HUES6 (cell line): ENCODE results near the gene BDH1.

Experiments
- H3K27ac ChIP-seq: 2 replicates; pipeline ENCODE4 v1.7.0; 2013; ENCODE audit warnings: low read depth, mild to moderate bottlenecking, low read length, inconsistent platforms
- H3K27me3 ChIP-seq: 2 replicates; pipeline ENCODE4 v1.6.1; 2013; ENCODE audit warnings: low read length; ENCODE audit not compliant: control insufficient read depth, insufficient read depth
- H3K36me3 ChIP-seq: 2 replicates; pipeline ENCODE4 v1.6.1; 2013; ENCODE audit warnings: low read length; ENCODE audit not compliant: control insufficient read depth, insufficient read depth
- H3K4me1 ChIP-seq: 2 replicates; pipeline ENCODE4 v1.6.1; 2013; ENCODE audit warnings: low read length; ENCODE audit not compliant: control insufficient read depth, insufficient read depth
- H3K4me3 ChIP-seq: 2 replicates; pipeline ENCODE4 v1.5.1; 2013; ENCODE audit warnings: low read depth, low read length
- H3K9ac ChIP-seq: one replicate; pipeline ENCODE4 v1.6.1; 2013; ENCODE audit warnings: mild to moderate bottlenecking, low read length
- H3K9me3 ChIP-seq: 2 replicates; pipeline ENCODE4 v1.6.1; 2013; ENCODE audit warnings: low read depth, low read length; ENCODE audit not compliant: control insufficient read depth, insufficient read depth

The BDH1 gene

GRCh38 chr3:197510642-197511018 is 45.1 kb downstream of the BDH1 start:
- Histone ChIP-seq H3K36me3 (peaks cover 5% of the 10 kb centered on the region; the same call in 1 of the 2 replicates), H3K9ac (no peak overlapping the region)

GRCh38 chr3:197508924-197509775 is 46.6 kb downstream of the BDH1 start:
- no peak overlapping the region for H3K4me3 ChIP-seq
- peaks cover 5% of the 10 kb centered on the region; the same call in 1 of the 2 replicates for H3K4me1 ChIP-seq
- H3K9me3 ChIP-seq, result no peaks in the 10 kb centered on the region
- peaks cover 9% of the 10 kb centered on the region for H3K27me3 ChIP-seq
- H3K27ac ChIP-seq, result no peak overlapping the region
- H3K9ac ChIP-seq, result no peak overlapping the region
- peaks cover 5% of the 10 kb centered on the region; the same call in 1 of the 2 replicates for H3K36me3 ChIP-seq

More at GRCh38 chr3:197510642-197511018, 45.1 kb downstream of the BDH1 start:
- Histone ChIP-seq H3K27ac (no peak overlapping the region), H3K9me3 (no peaks in the 10 kb centered on the region), H3K4me1 (peaks cover 5% of the 10 kb centered on the region; the same call in 1 of the 2 replicates), H3K4me3 (no peak overlapping the region), H3K27me3 (peaks cover 9% of the 10 kb centered on the region)

GRCh38 chr3:197508461-197508860 is 47.3 kb downstream of the BDH1 start:
- Histone ChIP-seq H3K36me3 (peaks cover 5% of the 10 kb centered on the region; the same call in 1 of the 2 replicates), H3K9me3 (no peaks in the 10 kb centered on the region), H3K27me3 (peaks cover 9% of the 10 kb centered on the region), H3K4me3 (no peak overlapping the region), H3K4me1 (peaks cover 5% of the 10 kb centered on the region; the same call in 1 of the 2 replicates), H3K9ac (no peak overlapping the region), H3K27ac (no peak overlapping the region)

GRCh38 chr3:197508051-197508451 is 47.7 kb downstream of the BDH1 start:
- Histone ChIP-seq H3K4me3 (no peak overlapping the region), H3K9me3 (no peaks in the 10 kb centered on the region), H3K27ac (no peak overlapping the region), H3K27me3 (peaks cover 9% of the 10 kb centered on the region), H3K4me1 (peaks cover 5% of the 10 kb centered on the region; the same call in 1 of the 2 replicates), H3K36me3 (peaks cover 5% of the 10 kb centered on the region; the same call in 1 of the 2 replicates), H3K9ac (no peak overlapping the region)

GRCh38 chr3:197507541-197507940 is 48.2 kb downstream of the BDH1 start:
- Histone ChIP-seq H3K4me1 (peaks cover 5% of the 10 kb centered on the region; the same call in 1 of the 2 replicates), H3K4me3 (no peak overlapping the region), H3K27me3 (peaks cover 9% of the 10 kb centered on the region), H3K9ac (no peak overlapping the region), H3K27ac (no peak overlapping the region), H3K36me3 (peaks cover 5% of the 10 kb centered on the region; the same call in 1 of the 2 replicates), H3K9me3 (no peaks in the 10 kb centered on the region)

GRCh38 chr3:197507081-197507480 is 48.7 kb downstream of the BDH1 start:
- no peak overlapping the region for H3K9ac ChIP-seq
- no peaks in the 10 kb centered on the region for H3K9me3 ChIP-seq
- H3K36me3 ChIP-seq, result peaks cover 5% of the 10 kb centered on the region; the same call in 1 of the 2 replicates
- H3K4me1 ChIP-seq, result peaks cover 5% of the 10 kb centered on the region; the same call in 1 of the 2 replicates
- no peak overlapping the region for H3K4me3 ChIP-seq
- H3K27ac ChIP-seq, result no peak overlapping the region
- peaks cover 9% of the 10 kb centered on the region for H3K27me3 ChIP-seq

- Histone ChIP-seq H3K4me1 (peaks cover 5% of the 10 kb centered on the region; the same call in 1 of the 2 replicates), H3K9me3 (no peaks in the 10 kb centered on the region), H3K36me3 (no peaks in the 10 kb centered on the region), H3K27me3 (peaks cover 9% of the 10 kb centered on the region), H3K4me3 (no peak overlapping the region), H3K9ac (no peak overlapping the region), H3K27ac (no peak overlapping the region)
Measured at GRCh38 chr3:197505796-197506548, 49.8 kb downstream of the BDH1 start.

GRCh38 chr3:197504641-197505121 is 51.1 kb downstream of the BDH1 start:
- Histone ChIP-seq H3K4me3 (no peak overlapping the region), H3K4me1 (peaks cover 5% of the 10 kb centered on the region; the same call in 1 of the 2 replicates)

GRCh38 chr3:197504229-197504628 is 51.5 kb downstream of the BDH1 start:
- Histone ChIP-seq H3K27me3 (peaks cover 3% of the 10 kb centered on the region), H3K9me3 (no peaks in the 10 kb centered on the region), H3K4me1 (peaks cover 5% of the 10 kb centered on the region; the same call in 1 of the 2 replicates), H3K9ac (no peak overlapping the region), H3K4me3 (no peak overlapping the region), H3K36me3 (no peaks in the 10 kb centered on the region), H3K27ac (no peak overlapping the region)

More at GRCh38 chr3:197504641-197505121, 51.1 kb downstream of the BDH1 start:
- Histone ChIP-seq H3K36me3 (no peaks in the 10 kb centered on the region), H3K27ac (no peak overlapping the region), H3K27me3 (peaks cover 7% of the 10 kb centered on the region), H3K9me3 (no peaks in the 10 kb centered on the region), H3K9ac (no peak overlapping the region)

GRCh38 chr3:197503652-197504051 is 52.1 kb downstream of the BDH1 start:
- H3K4me1 ChIP-seq, result peaks cover 3% of the 10 kb centered on the region; the same call in 1 of the 2 replicates
- H3K9ac ChIP-seq, result no peak overlapping the region
- peaks cover under 1% of the 10 kb centered on the region for H3K9me3 ChIP-seq
- no peak overlapping the region for H3K4me3 ChIP-seq
- H3K27me3 ChIP-seq, result no peaks in the 10 kb centered on the region
- H3K27ac ChIP-seq, result no peak overlapping the region
- no peaks in the 10 kb centered on the region for H3K36me3 ChIP-seq
